HEK293 (cell line): ENCODE measurements around the gene BTBD17.

Experiments used
- ZSCAN23 ChIP-seq: fragments of 450-650 bp; formaldehyde crosslinking; IDR thresholded peaks from 2 replicates; pipeline ENCODE4 v1.5.1; 2016; ENCODE audit warnings: missing biosample characterization, missing genetic modification characterization
- TF ChIP-seq, protein P1 (sequence below): fragments of 450-650 bp; formaldehyde crosslinking; IDR thresholded peaks from 2 replicates; pipeline ENCODE4 v1.5.1; 2016; ENCODE audit warnings: missing biosample characterization, missing genetic modification characterization

DNA sequence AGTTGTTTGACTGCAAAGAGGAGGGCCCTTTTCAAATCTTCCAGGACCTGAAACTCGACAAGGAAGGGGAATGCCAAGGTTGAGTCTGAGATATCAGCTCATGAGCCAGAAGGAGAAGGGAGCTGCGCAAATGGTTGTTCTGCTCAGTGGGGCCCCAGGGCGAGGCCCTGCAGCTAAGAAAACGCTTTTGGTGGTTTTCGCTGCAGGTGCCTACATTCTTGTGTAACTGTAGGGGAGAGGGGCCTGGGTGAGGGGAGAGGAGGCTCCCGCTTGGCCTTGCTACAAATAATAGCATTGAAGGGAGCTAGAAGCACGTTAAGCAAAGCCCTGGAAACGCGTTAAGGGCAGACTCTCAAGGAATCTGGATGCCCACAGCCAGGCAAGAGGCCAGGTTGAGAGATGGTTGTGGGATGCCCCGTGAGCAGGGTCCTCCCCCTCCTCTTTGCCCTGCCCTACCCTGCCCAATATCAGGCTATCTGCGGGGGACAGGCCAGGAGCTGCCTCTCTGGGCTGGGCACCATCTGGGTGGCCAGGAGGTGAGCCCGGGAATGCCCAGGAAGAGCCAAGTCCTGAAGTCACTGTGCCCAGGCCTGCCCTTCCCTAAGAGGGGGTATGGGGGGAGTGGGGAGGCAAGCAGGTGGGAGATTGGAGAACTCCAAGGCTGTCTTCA, 27.6 kb upstream of the BTBD17 start:
- no peak for TF ChIP-seq ZSCAN23 (tag by site-specific recombination)
- TF ChIP-seq, protein P1, sequence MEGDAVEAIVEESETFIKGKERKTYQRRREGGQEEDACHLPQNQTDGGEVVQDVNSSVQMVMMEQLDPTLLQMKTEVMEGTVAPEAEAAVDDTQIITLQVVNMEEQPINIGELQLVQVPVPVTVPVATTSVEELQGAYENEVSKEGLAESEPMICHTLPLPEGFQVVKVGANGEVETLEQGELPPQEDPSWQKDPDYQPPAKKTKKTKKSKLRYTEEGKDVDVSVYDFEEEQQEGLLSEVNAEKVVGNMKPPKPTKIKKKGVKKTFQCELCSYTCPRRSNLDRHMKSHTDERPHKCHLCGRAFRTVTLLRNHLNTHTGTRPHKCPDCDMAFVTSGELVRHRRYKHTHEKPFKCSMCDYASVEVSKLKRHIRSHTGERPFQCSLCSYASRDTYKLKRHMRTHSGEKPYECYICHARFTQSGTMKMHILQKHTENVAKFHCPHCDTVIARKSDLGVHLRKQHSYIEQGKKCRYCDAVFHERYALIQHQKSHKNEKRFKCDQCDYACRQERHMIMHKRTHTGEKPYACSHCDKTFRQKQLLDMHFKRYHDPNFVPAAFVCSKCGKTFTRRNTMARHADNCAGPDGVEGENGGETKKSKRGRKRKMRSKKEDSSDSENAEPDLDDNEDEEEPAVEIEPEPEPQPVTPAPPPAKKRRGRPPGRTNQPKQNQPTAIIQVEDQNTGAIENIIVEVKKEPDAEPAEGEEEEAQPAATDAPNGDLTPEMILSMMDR (tag by site-specific recombination), result no peak
